PC-9 (cell line): ENCODE data around the gene HDAC10. TPM values are rescaled to one million over a fixed set of nuclear protein-coding genes. Genes with fewer than 3 reads are reported as not detected.

ENCODE experiments used
- BruUV-seq: library from RNA; stranded (reverse); fragments of 400-500 nt; replicated peaks from 2 replicates; lab custom pipeline; 2021; lab: Mats Ljungman, UMichigan
- CTCF ChIA-PET: fragments of 300-600 bp; sonication (Branson Sonifier 250); formaldehyde crosslinking; loops from one replicate; lab custom pipeline; 2022; ENCODE audit warnings: antibody characterized with exemption; lab: Charles Lee
- POLR2A ChIA-PET: fragments of 300-600 bp; sonication (Branson Sonifier 250); formaldehyde crosslinking; loops from one replicate; lab custom pipeline; 2022; ENCODE audit warnings: antibody characterized with exemption; ENCODE audit not compliant: unreplicated experiment; lab: Charles Lee
- DNase-seq, 2 experiments: peaks; one replicate each; pipeline versions ENCODE4 v3.0.0 to v3.0.0-alpha.2; 2015 to 2022; ENCODE audit warnings: mixed read lengths in 1 of 2
- H2AFZ ChIP-seq: fragments of 200-600 bp; sonication (generic); 2 replicates; pipeline ENCODE4 v1.8.1; 2017; ENCODE audit warnings: antibody characterized with exemption
- H3F3A ChIP-seq: fragments of 200-600 bp; sonication (generic); 2 replicates; pipeline ENCODE4 v1.8.1; 2017; ENCODE audit warnings: antibody characterized with exemption, mild to moderate bottlenecking, low read depth; ENCODE audit not compliant: insufficient read depth
- H3K27ac ChIP-seq: fragments of 200-600 bp; sonication (generic); 2 replicates; pipeline ENCODE4 v1.6.1; 2016; ENCODE audit warnings: mixed run types
- H3K27me3 ChIP-seq: fragments of 200-600 bp; sonication (generic); 2 replicates; pipeline ENCODE4 v1.6.1; 2016; ENCODE audit warnings: low read depth, mixed run types; ENCODE audit not compliant: insufficient read depth
- H3K36me3 ChIP-seq: fragments of 200-600 bp; sonication (generic); 2 replicates; pipeline ENCODE4 v1.6.1; 2016; ENCODE audit warnings: low read depth, mixed run types
- H3K4me1 ChIP-seq: fragments of 200-600 bp; sonication (generic); replicated peaks from 2 replicates; pipeline ENCODE4 v1.6.1; 2016; ENCODE audit warnings: mixed run types; ENCODE audit not compliant: insufficient read depth
- H3K4me2 ChIP-seq: fragments of 200-600 bp; sonication (generic); 2 replicates; pipeline ENCODE4 v1.6.1; 2017; ENCODE audit warnings: mixed run types
- H3K4me3 ChIP-seq: fragments of 200-600 bp; sonication (generic); 2 replicates; pipeline ENCODE4 v1.6.1; 2016; ENCODE audit warnings: mixed run types
- H3K79me2 ChIP-seq: fragments of 200-600 bp; sonication (generic); 2 replicates; pipeline ENCODE4 v1.6.1; 2017; ENCODE audit warnings: low read depth, mixed run types
- H3K9me2 ChIP-seq: fragments of 200-600 bp; sonication (generic); 2 replicates; pipeline ENCODE4 v1.8.1; 2017; ENCODE audit warnings: mild to moderate bottlenecking; ENCODE audit not compliant: insufficient read depth
- H3K9me3 ChIP-seq: fragments of 200-600 bp; sonication (generic); 2 replicates; pipeline ENCODE4 v1.8.1; 2016; ENCODE audit warnings: low read depth; ENCODE audit not compliant: insufficient read depth
- H4K20me1 ChIP-seq: fragments of 200-600 bp; sonication (generic); 2 replicates; pipeline ENCODE4 v1.8.1; 2017; ENCODE audit not compliant: insufficient read depth
- CTCF ChIP-seq: fragments of 200-600 bp; sonication (generic); conservative IDR thresholded peaks from 2 replicates; pipeline ENCODE4 v1.6.1; 2017; ENCODE audit warnings: mixed run types, antibody characterized with exemption, mild to moderate bottlenecking, moderate library complexity
- EZH2 ChIP-seq: fragments of 200-600 bp; sonication (generic); IDR thresholded peaks from 2 replicates; pipeline ENCODE4 v1.8.0; 2017; ENCODE audit warnings: antibody characterized with exemption, low read depth
- intact Hi-C: fragments of 100-400 bp; cut with micrococcal nuclease; formaldehyde crosslinking; loops from one replicate; pipeline ENCODE4 v1.10.0; 2022; ENCODE audit not compliant: unreplicated experiment
- total RNA-seq: library from RNA; stranded (reverse); gene quantifications from 2 replicates; pipeline ENCODE4 v1.2.3, GENCODE V29; 2021

The HDAC10 gene
- total RNA-seq, 1 experiment from 2014 or later = 80.5 TPM

- H2AFZ ChIP-seq = no peak overlapping the region
Measured at GRCh38 chr22:50251477-50252081, 514 bp upstream of the HDAC10 start.

GRCh38 chr22:50250249-50250554 is 863 bp downstream of the HDAC10 start:
- Histone ChIP-seq H3K79me2 (peaks cover 41% of the 10 kb centered on the region), H3K9me2 (no peaks in the 10 kb centered on the region), H3K27me3 (no peaks in the 10 kb centered on the region), H3K4me2 (peak overlapping the region; percentile 92), H3K4me1 (peaks cover 26% of the 10 kb centered on the region), H4K20me1 (peaks cover 42% of the 10 kb centered on the region), H3F3A (peaks cover 69% of the 10 kb centered on the region), H2AFZ (no peak overlapping the region; the same call in 1 of the 2 replicates), H3K36me3 (0 out of 2 replicates have a peak, but pooled peaks cover 18% of the 10 kb centered on the region), H3K9me3 (no peaks in the 10 kb centered on the region), H3K4me3 (peak overlapping the region; percentile 84), H3K27ac (no peak overlapping the region)
- TF ChIP-seq EZH2 (no peak), CTCF (no peak)
- CTCF ChIA-PET = interaction anchor here (0.6 to 0.7 kb wide), 2 partner anchors 323 to 371 kb away, joined by 3 to 12 read pairs; no protein-coding TSS in a partner anchor
- BruUV-seq = no TSS peak
- intact Hi-C loops = loop anchor here (5.0 kb wide), 1 partner anchor 372 kb away; no protein-coding TSS in a partner anchor
- POLR2A ChIA-PET = no interaction called here
- no peak for DNase-seq

More at GRCh38 chr22:50251477-50252081, 514 bp upstream of the HDAC10 start:
- Histone ChIP-seq H3K27me3 (no peaks in the 10 kb centered on the region), H3K9me3 (no peaks in the 10 kb centered on the region), H3K4me3 (peak overlapping the region; percentile 84), H3K79me2 (peaks cover 30% of the 10 kb centered on the region), H3F3A (peaks cover 56% of the 10 kb centered on the region), H3K9me2 (no peaks in the 10 kb centered on the region), H3K4me2 (peak overlapping the region; percentile 92), H3K27ac (no peak overlapping the region), H3K4me1 (peaks cover 14% of the 10 kb centered on the region), H4K20me1 (peaks cover 33% of the 10 kb centered on the region), H3K36me3 (0 out of 2 replicates have a peak, but pooled peaks cover 19% of the 10 kb centered on the region)
- intact Hi-C loops = loop anchor here (1.0 to 5.0 kb wide), 3 partner anchors 75 to 371 kb away; partner anchors contain the start of gene DENND6B
- DNase-seq = no peak
- no peak for TF ChIP-seq EZH2
- TF ChIP-seq CTCF = no peak
- ChIA-PET CTCF (no interaction called here), POLR2A (interaction anchor here (0.5 to 0.7 kb wide), 2 partner anchors 288 to 292 kb away, joined by 4 read pairs; no protein-coding TSS in a partner anchor)
- no TSS peak for BruUV-seq

GRCh38 chr22:50249341-50250248 is 1.5 kb downstream of the HDAC10 start:
- H3K36me3 ChIP-seq = 0 out of 2 replicates have a peak, but pooled peaks cover 18% of the 10 kb centered on the region
- ChIA-PET POLR2A (no interaction called here), CTCF (interaction anchor here (0.7 kb wide), 1 partner anchor 323 kb away, joined by 12 read pairs; no protein-coding TSS in a partner anchor)
- no TSS peak for BruUV-seq
- no peaks in the 10 kb centered on the region for H3K9me2 ChIP-seq
- H2AFZ ChIP-seq = no peak overlapping the region
- peak overlapping the region; percentile 84 for H3K4me3 ChIP-seq
- peaks cover 68% of the 10 kb centered on the region for H3F3A ChIP-seq
- H3K27me3 ChIP-seq = no peaks in the 10 kb centered on the region
- no peak for DNase-seq
- H3K4me1 ChIP-seq = peaks cover 26% of the 10 kb centered on the region
- H3K9me3 ChIP-seq = no peaks in the 10 kb centered on the region
- H3K27ac ChIP-seq = no peak overlapping the region
- peaks cover 42% of the 10 kb centered on the region for H4K20me1 ChIP-seq
- TF ChIP-seq CTCF = no peak
- no peak for TF ChIP-seq EZH2
- peaks cover 43% of the 10 kb centered on the region for H3K79me2 ChIP-seq
- intact Hi-C loops = loop anchor here (5.0 kb wide), 1 partner anchor 373 kb away; no protein-coding TSS in a partner anchor
- H3K4me2 ChIP-seq = peak overlapping the region; percentile 92
